Activated naive CD4-positive, alpha-beta T cell treated with anti-CD3 and anti-CD28 coated beads, Interleukin-2, amount 10 ng/mL, durations not matched to agents 7 days and 5 days (primary cell): ENCODE measurements around the gene CSNK1A1.
A peak's percentile ranks its signal among the peaks of the same experiment; 100 is the strongest.

Experiments
- CTCF ChIA-PET: fragments of 350-600 bp; sonication (Branson Sonifier 250); formaldehyde crosslinking; loops from one replicate; lab custom pipeline; 2021; ENCODE audit warnings: antibody characterized with exemption; lab: Charles Lee
- DNase-seq: peaks from one replicate; pipeline ENCODE4 v3.0.0-alpha.2; 2020
- H3K27ac Mint-ChIP-seq: one replicate; pipeline ENCODE4 v1.8.0; 2021; ENCODE audit warnings: mild to moderate bottlenecking, moderate library complexity, mixed read lengths
- H3K27me3 Mint-ChIP-seq: one replicate; pipeline ENCODE4 v1.8.0; 2021; ENCODE audit warnings: mild to moderate bottlenecking, mixed read lengths
- H3K36me3 Mint-ChIP-seq: one replicate; pipeline ENCODE4 v1.8.0; 2021; ENCODE audit warnings: mixed read lengths
- H3K4me1 Mint-ChIP-seq: one replicate; pipeline ENCODE4 v1.8.0; 2021; ENCODE audit warnings: mixed read lengths
- H3K4me3 Mint-ChIP-seq: one replicate; pipeline ENCODE4 v1.8.0; 2021; ENCODE audit warnings: mild to moderate bottlenecking, moderate library complexity, mixed read lengths
- H3K9me3 Mint-ChIP-seq: one replicate; pipeline ENCODE4 v1.8.0; 2021; ENCODE audit warnings: mixed read lengths

The CSNK1A1 gene

GRCh38 chr5:149503006-149503405 is 48.2 kb downstream of the CSNK1A1 start:
- H3K4me1 Mint-ChIP-seq: peaks cover 10% of the 10 kb centered on the region
- DNase-seq: no peak
- H3K9me3 Mint-ChIP-seq: no peaks in the 10 kb centered on the region
- H3K27me3 Mint-ChIP-seq: no peaks in the 10 kb centered on the region
- no peak overlapping the region for H3K4me3 Mint-ChIP-seq
- H3K27ac Mint-ChIP-seq: no peak overlapping the region
- CTCF ChIA-PET: interaction anchor here (0.6 to 0.7 kb wide), 2 partner anchors 85 to 125 kb away, joined by 3 to 5 read pairs; no protein-coding TSS in a partner anchor
- peaks cover 53% of the 10 kb centered on the region for H3K36me3 Mint-ChIP-seq

- Mint-ChIP-seq H3K27me3 (no peaks in the 10 kb centered on the region), H3K4me1 (no peaks in the 10 kb centered on the region), H3K9me3 (no peaks in the 10 kb centered on the region), H3K4me3 (no peak overlapping the region), H3K36me3 (peaks cover 49% of the 10 kb centered on the region), H3K27ac (no peak overlapping the region)
- CTCF ChIA-PET: no interaction called here
- no peak for DNase-seq
Measured at GRCh38 chr5:149500922-149501582, 50.2 kb downstream of the CSNK1A1 start.

GRCh38 chr5:149498724-149499336 is 52.4 kb downstream of the CSNK1A1 start:
- no peak overlapping the region for H3K4me3 Mint-ChIP-seq
- CTCF ChIA-PET: no interaction called here
- H3K36me3 Mint-ChIP-seq: peaks cover 50% of the 10 kb centered on the region
- DNase-seq: no peak
- H3K27me3 Mint-ChIP-seq: no peaks in the 10 kb centered on the region
- H3K4me1 Mint-ChIP-seq: no peaks in the 10 kb centered on the region
- H3K27ac Mint-ChIP-seq: no peak overlapping the region
- no peaks in the 10 kb centered on the region for H3K9me3 Mint-ChIP-seq

GRCh38 chr5:149497357-149497756 is 53.9 kb downstream of the CSNK1A1 start:
- H3K4me1 Mint-ChIP-seq: no peaks in the 10 kb centered on the region
- H3K27me3 Mint-ChIP-seq: no peaks in the 10 kb centered on the region
- no peak overlapping the region for H3K27ac Mint-ChIP-seq
- H3K4me3 Mint-ChIP-seq: no peak overlapping the region
- H3K36me3 Mint-ChIP-seq: peaks cover 52% of the 10 kb centered on the region
- no peak for DNase-seq
- no peaks in the 10 kb centered on the region for H3K9me3 Mint-ChIP-seq
- CTCF ChIA-PET: no interaction called here

GRCh38 chr5:149496917-149497316 is 54.3 kb downstream of the CSNK1A1 start:
- CTCF ChIA-PET: no interaction called here
- H3K27ac Mint-ChIP-seq: no peak overlapping the region
- no peak for DNase-seq
- H3K27me3 Mint-ChIP-seq: no peaks in the 10 kb centered on the region
- no peaks in the 10 kb centered on the region for H3K9me3 Mint-ChIP-seq
- H3K4me3 Mint-ChIP-seq: no peak overlapping the region
- peaks cover 52% of the 10 kb centered on the region for H3K36me3 Mint-ChIP-seq
- H3K4me1 Mint-ChIP-seq: no peaks in the 10 kb centered on the region

GRCh38 chr5:149496166-149496565 is 55.1 kb downstream of the CSNK1A1 start:
- DNase-seq: no peak
- no peaks in the 10 kb centered on the region for H3K9me3 Mint-ChIP-seq
- peak overlapping the region; percentile 4 for H3K27ac Mint-ChIP-seq
- H3K36me3 Mint-ChIP-seq: peaks cover 48% of the 10 kb centered on the region
- CTCF ChIA-PET: interaction anchor here (0.8 kb wide), 1 partner anchor 55 kb away, joined by 3 read pairs; the partner anchor contains the start of gene CSNK1A1
- H3K4me1 Mint-ChIP-seq: no peaks in the 10 kb centered on the region
- no peaks in the 10 kb centered on the region for H3K27me3 Mint-ChIP-seq
- no peak overlapping the region for H3K4me3 Mint-ChIP-seq

GRCh38 chr5:149495673-149496072 is 55.6 kb downstream of the CSNK1A1 start:
- H3K4me3 Mint-ChIP-seq: no peak overlapping the region
- CTCF ChIA-PET: interaction anchor here (0.8 kb wide), 1 partner anchor 55 kb away, joined by 3 read pairs; the partner anchor contains the start of gene CSNK1A1
- peaks cover 44% of the 10 kb centered on the region for H3K36me3 Mint-ChIP-seq
- H3K27ac Mint-ChIP-seq: peak overlapping the region; percentile 4
- H3K9me3 Mint-ChIP-seq: no peaks in the 10 kb centered on the region
- DNase-seq: no peak
- no peaks in the 10 kb centered on the region for H3K27me3 Mint-ChIP-seq
- no peaks in the 10 kb centered on the region for H3K4me1 Mint-ChIP-seq

- DNase-seq: no peak
- Mint-ChIP-seq H3K27ac (no peak overlapping the region), H3K36me3 (peaks cover 38% of the 10 kb centered on the region), H3K4me3 (no peak overlapping the region), H3K27me3 (peaks cover 5% of the 10 kb centered on the region), H3K9me3 (no peaks in the 10 kb centered on the region), H3K4me1 (no peaks in the 10 kb centered on the region)
- CTCF ChIA-PET: no interaction called here
Measured at GRCh38 chr5:149493316-149493715, 57.9 kb downstream of the CSNK1A1 start.

GRCh38 chr5:149492781-149493180 is 58.5 kb downstream of the CSNK1A1 start:
- H3K27me3 Mint-ChIP-seq: peaks cover 9% of the 10 kb centered on the region
- H3K9me3 Mint-ChIP-seq: no peaks in the 10 kb centered on the region
- H3K4me3 Mint-ChIP-seq: no peak overlapping the region
- DNase-seq: no peak
- no peak overlapping the region for H3K27ac Mint-ChIP-seq
- peaks cover 36% of the 10 kb centered on the region for H3K36me3 Mint-ChIP-seq
- no peaks in the 10 kb centered on the region for H3K4me1 Mint-ChIP-seq
- CTCF ChIA-PET: interaction anchor here (0.6 kb wide), 1 partner anchor 483 kb away, joined by 3 read pairs; no protein-coding TSS in a partner anchor

- H3K4me3 Mint-ChIP-seq: no peak overlapping the region
- H3K27me3 Mint-ChIP-seq: peaks cover 21% of the 10 kb centered on the region
- H3K4me1 Mint-ChIP-seq: no peaks in the 10 kb centered on the region
- CTCF ChIA-PET: no interaction called here
- H3K36me3 Mint-ChIP-seq: peaks cover 22% of the 10 kb centered on the region
- DNase-seq: no peak
- H3K9me3 Mint-ChIP-seq: no peaks in the 10 kb centered on the region
- H3K27ac Mint-ChIP-seq: no peak overlapping the region
Measured at GRCh38 chr5:149490599-149491485, 60.4 kb downstream of the CSNK1A1 start.

- Mint-ChIP-seq H3K9me3 (no peaks in the 10 kb centered on the region), H3K4me3 (no peak overlapping the region), H3K27ac (no peak overlapping the region), H3K36me3 (peaks cover 12% of the 10 kb centered on the region), H3K4me1 (no peaks in the 10 kb centered on the region), H3K27me3 (peaks cover 27% of the 10 kb centered on the region)
- no peak for DNase-seq
- CTCF ChIA-PET: no interaction called here
Measured at GRCh38 chr5:149489605-149490037, 61.6 kb downstream of the CSNK1A1 start.

- Mint-ChIP-seq H3K36me3 (peaks cover 7% of the 10 kb centered on the region), H3K4me3 (no peak overlapping the region), H3K27ac (peak overlapping the region; percentile 1), H3K4me1 (no peaks in the 10 kb centered on the region), H3K27me3 (peaks cover 27% of the 10 kb centered on the region), H3K9me3 (no peaks in the 10 kb centered on the region)
- no peak for DNase-seq
- CTCF ChIA-PET: no interaction called here
Measured at GRCh38 chr5:149488645-149489306, 62.5 kb downstream of the CSNK1A1 start.

- Mint-ChIP-seq H3K27ac (no peak overlapping the region), H3K9me3 (no peaks in the 10 kb centered on the region)
Measured at GRCh38 chr5:149487672-149488071, 63.6 kb downstream of the CSNK1A1 start.

More at GRCh38 chr5:149487672-149488071, 63.6 kb downstream of the CSNK1A1 start:
- CTCF ChIA-PET: no interaction called here
- no peak for DNase-seq
- H3K36me3 Mint-ChIP-seq: peaks cover under 1% of the 10 kb centered on the region
- no peak overlapping the region for H3K4me3 Mint-ChIP-seq
- peaks cover 29% of the 10 kb centered on the region for H3K27me3 Mint-ChIP-seq
- H3K4me1 Mint-ChIP-seq: no peaks in the 10 kb centered on the region
